Measurements from ENCODE around the gene MXI1. TPM values are rescaled to one million over a fixed set of nuclear protein-coding genes. Genes with fewer than 3 reads are reported as not detected.

Gene MXI1
- total RNA-seq, 1 donor from 2014 or later: 23.5 TPM

GRCh38 chr10:110222641-110223297 is 15.4 kb downstream of the MXI1 start:
- H3K79me2 ChIP-seq (ENCODE audit: low read depth): no peaks in the 10 kb centered on the region
- H2AFZ ChIP-seq (replicated peaks): no peak overlapping the region
- H3K36me3 Mint-ChIP-seq: peaks cover under 1% of the 10 kb centered on the region
- H3K4me1 ChIP-seq: peaks cover 3% of the 10 kb centered on the region
- peaks cover 33% of the 10 kb centered on the region for H3K27me3 ChIP-seq
- peaks cover 26% of the 10 kb centered on the region for H3K27me3 Mint-ChIP-seq (ENCODE audit: insufficient read depth, low read depth)
- H3K36me3 ChIP-seq: no peaks in the 10 kb centered on the region
- H3K9ac ChIP-seq: no peak overlapping the region
- H4K20me1 ChIP-seq (ENCODE audit: low read depth): peaks cover 52% of the 10 kb centered on the region
- no peak for DNase-seq (ENCODE audit: low spot score)
- H3K27ac ChIP-seq: no peak overlapping the region
- H3K4me3 ChIP-seq: no peak overlapping the region
- H3K27ac Mint-ChIP-seq: no peak overlapping the region
- peaks cover 16% of the 10 kb centered on the region for H3F3A ChIP-seq (ENCODE audit: low read depth)
- H3K4me1 Mint-ChIP-seq: peaks cover 47% of the 10 kb centered on the region
- no peak overlapping the region for H3K4me2 ChIP-seq
- H3K4me3 Mint-ChIP-seq: no peak overlapping the region
- no peaks in the 10 kb centered on the region for H3K9me3 Mint-ChIP-seq
- TF ChIP-seq CTCF (IDR thresholded peaks at IDR 0.05) (no peak), EZH2 (IDR thresholded peaks at IDR 0.05) (no peak), EZH2phosphoT487 (IDR thresholded peaks at IDR 0.05) (no peak)
- no peaks in the 10 kb centered on the region for H3K9me3 ChIP-seq (ENCODE audit: low read depth)

- H3K4me1 Mint-ChIP-seq: peaks cover 47% of the 10 kb centered on the region
- H3K9me3 Mint-ChIP-seq: no peaks in the 10 kb centered on the region
- Histone ChIP-seq H4K20me1 (ENCODE audit: low read depth) (peaks cover 52% of the 10 kb centered on the region), H3F3A (ENCODE audit: low read depth) (peaks cover 22% of the 10 kb centered on the region), H3K36me3 (peaks cover 2% of the 10 kb centered on the region), H3K27me3 (peaks cover 33% of the 10 kb centered on the region), H2AFZ (replicated peaks) (no peak overlapping the region), H3K27ac (no peak overlapping the region), H3K9ac (no peak overlapping the region), H3K9me3 (ENCODE audit: low read depth) (no peaks in the 10 kb centered on the region), H3K4me3 (no peak overlapping the region), H3K4me1 (peaks cover 3% of the 10 kb centered on the region), H3K4me2 (no peak overlapping the region), H3K79me2 (ENCODE audit: low read depth) (no peaks in the 10 kb centered on the region)
- peaks cover 26% of the 10 kb centered on the region for H3K27me3 Mint-ChIP-seq (ENCODE audit: insufficient read depth, low read depth)
- H3K36me3 Mint-ChIP-seq: peaks cover 2% of the 10 kb centered on the region
- H3K27ac Mint-ChIP-seq: no peak overlapping the region
- no peak for DNase-seq (ENCODE audit: low spot score)
- H3K4me3 Mint-ChIP-seq: no peak overlapping the region
- no peak for TF ChIP-seq EZH2phosphoT487 (IDR thresholded peaks at IDR 0.05)
- no peak for TF ChIP-seq EZH2 (IDR thresholded peaks at IDR 0.05)
- no peak for TF ChIP-seq CTCF (IDR thresholded peaks at IDR 0.05)
Measured at GRCh38 chr10:110223298-110223925, 16.0 kb downstream of the MXI1 start.

- peaks cover 22% of the 10 kb centered on the region for H3K27me3 Mint-ChIP-seq (ENCODE audit: insufficient read depth, low read depth)
- TF ChIP-seq EZH2phosphoT487 (IDR thresholded peaks at IDR 0.05): no peak
- no peak for TF ChIP-seq EZH2 (IDR thresholded peaks at IDR 0.05)
- TF ChIP-seq CTCF (IDR thresholded peaks at IDR 0.05): no peak
- H3K9ac ChIP-seq: no peak overlapping the region
- H3K4me3 ChIP-seq: peak overlapping the region; percentile 95
- H3K36me3 Mint-ChIP-seq: peaks cover 7% of the 10 kb centered on the region
- H3K4me2 ChIP-seq: peak overlapping the region; percentile 73
- no peaks in the 10 kb centered on the region for H3K9me3 Mint-ChIP-seq
- peaks cover 11% of the 10 kb centered on the region for H3K36me3 ChIP-seq
- H2AFZ ChIP-seq (replicated peaks): no peak overlapping the region
- peaks cover 38% of the 10 kb centered on the region for H3K4me1 Mint-ChIP-seq
- H3K27me3 ChIP-seq: peaks cover 33% of the 10 kb centered on the region
- peaks cover 23% of the 10 kb centered on the region for H3F3A ChIP-seq (ENCODE audit: low read depth)
- no peak overlapping the region for H3K27ac Mint-ChIP-seq
- H3K4me3 Mint-ChIP-seq: peak overlapping the region; percentile 89
- H3K4me1 ChIP-seq: peaks cover 3% of the 10 kb centered on the region
- DNase-seq (ENCODE audit: low spot score): no peak
- no peaks in the 10 kb centered on the region for H3K9me3 ChIP-seq (ENCODE audit: low read depth)
- H3K27ac ChIP-seq: no peak overlapping the region
- H3K79me2 ChIP-seq (ENCODE audit: low read depth): no peaks in the 10 kb centered on the region
- H4K20me1 ChIP-seq (ENCODE audit: low read depth): peaks cover 39% of the 10 kb centered on the region
Measured at GRCh38 chr10:110224992-110225391, 17.6 kb downstream of the MXI1 start.
